ENCODE data around the gene CCDC85C. TPM values are rescaled to one million over a fixed set of nuclear protein-coding genes. Genes with fewer than 3 reads are reported as not detected.

The CCDC85C gene
- total and polyA plus RNA-seq, 7 donors = 1.8 to 21.0 (median 7.9) TPM

- H3K4me1 ChIP-seq = peaks cover 74% of the 10 kb centered on the region
- no peaks in the 10 kb centered on the region for H3K27me3 ChIP-seq (ENCODE audit: insufficient read depth in 3 of 3, low read length in 2 of 3)
- no peaks in the 10 kb centered on the region for H3K9me3 ChIP-seq
- WGBS, 3 donors = 80 to 88% (median 85%) methylated on average over 5 of the region's 5 CpGs
- DNase-seq (no peak), ATAC-seq (no peak)
- peak overlapping the region; percentile 61 for H3K27ac ChIP-seq
- no peak overlapping the region for H3K4me3 ChIP-seq
- no peaks in the 10 kb centered on the region for H3K36me3 ChIP-seq (ENCODE audit: insufficient read depth in 1 of 2, low read depth in 1 of 2)
- intact Hi-C loops (cut with DNase I) = no loop called here
- TF ChIP-seq CTCF (IDR thresholded peaks at IDR 0.05) = no peak
These were observed 27.7 kb downstream of the CCDC85C start for GRCh38 chr14:99576304-99576703.

- ATAC-seq = peak; percentile 43 to 63 (median 45)
- peak overlapping the region; percentile 61 for H3K27ac ChIP-seq
These were observed 28.7 kb downstream of the CCDC85C start for GRCh38 chr14:99575043-99576023.

GRCh38 chr14:99574099-99574880, 29.7 kb downstream of the CCDC85C start:
- no peak overlapping the region for H3K4me3 ChIP-seq
- intact Hi-C loops (cut with DNase I) = loop anchor here in 1 of 2 donors (5.0 kb wide), 1 partner anchor 33 kb away; no protein-coding TSS in a partner anchor
- TF ChIP-seq CTCF (IDR thresholded peaks at IDR 0.05) = no peak
- no peaks in the 10 kb centered on the region for H3K9me3 ChIP-seq
- no peak overlapping the region for H3K27ac ChIP-seq
- H3K36me3 ChIP-seq (ENCODE audit: insufficient read depth in 1 of 2, low read depth in 1 of 2) = no peaks in the 10 kb centered on the region
- ATAC-seq (no peak), DNase-seq (no peak)
- H3K4me1 ChIP-seq = peaks cover 65% of the 10 kb centered on the region
- WGBS, 3 donors = 49 to 64% (median 53%) methylated on average over 11 of the region's 11 CpGs
- no peaks in the 10 kb centered on the region for H3K27me3 ChIP-seq (ENCODE audit: insufficient read depth in 3 of 3, low read length in 2 of 3)

More at GRCh38 chr14:99575043-99576023, 28.7 kb downstream of the CCDC85C start:
- intact Hi-C loops (cut with DNase I) = no loop called here
- H3K4me3 ChIP-seq = no peak overlapping the region
- H3K9me3 ChIP-seq = no peaks in the 10 kb centered on the region
- no peak for DNase-seq
- H3K27me3 ChIP-seq (ENCODE audit: insufficient read depth in 3 of 3, low read length in 2 of 3) = no peaks in the 10 kb centered on the region
- WGBS, 3 donors = 64 to 78% (median 75%) methylated on average over 22 of the region's 22 CpGs
- H3K36me3 ChIP-seq (ENCODE audit: insufficient read depth in 1 of 2, low read depth in 1 of 2) = no peaks in the 10 kb centered on the region
- TF ChIP-seq CTCF (IDR thresholded peaks at IDR 0.05) = no peak
- peaks cover 74% of the 10 kb centered on the region for H3K4me1 ChIP-seq

- H3K4me1 ChIP-seq = peaks cover 58% of the 10 kb centered on the region
- intact Hi-C loops (cut with DNase I) = loop anchor here in 1 of 2 donors (5.0 kb wide), 1 partner anchor 34 kb away; no protein-coding TSS in a partner anchor
These were observed 30.4 kb downstream of the CCDC85C start for GRCh38 chr14:99573436-99574098.

More at GRCh38 chr14:99573436-99574098, 30.4 kb downstream of the CCDC85C start:
- H3K27me3 ChIP-seq (ENCODE audit: insufficient read depth in 3 of 3, low read length in 2 of 3) = no peaks in the 10 kb centered on the region
- no peak for TF ChIP-seq CTCF (IDR thresholded peaks at IDR 0.05)
- H3K27ac ChIP-seq = no peak overlapping the region
- DNase-seq = no peak
- no peak for ATAC-seq
- H3K36me3 ChIP-seq (ENCODE audit: insufficient read depth in 1 of 2, low read depth in 1 of 2) = no peaks in the 10 kb centered on the region
- H3K4me3 ChIP-seq = no peak overlapping the region
- no peaks in the 10 kb centered on the region for H3K9me3 ChIP-seq
- WGBS, 3 donors = 66 to 81% (median 71%) methylated on average over 15 of the region's 15 CpGs
